NT2/D1 (cell line): ENCODE results near the gene MLPH.

Source experiments
- DNase-seq: peaks from one replicate; pipeline ENCODE4 v3.0.0-alpha.2; 2011; ENCODE audit warnings: low read depth, low spot score
- H3K27me3 ChIP-seq: 2 replicates; pipeline ENCODE4 v1.6.0; 2011; ENCODE audit warnings: mild to moderate bottlenecking; ENCODE audit not compliant: insufficient read length, insufficient read depth
- H3K36me3 ChIP-seq: 2 replicates; pipeline ENCODE4 v1.6.1; 2011; ENCODE audit warnings: mild to moderate bottlenecking, low read length, mixed read lengths; ENCODE audit not compliant: insufficient read depth, insufficient read length
- H3K4me1 ChIP-seq: 2 replicates; pipeline ENCODE4 v1.5.1; 2011; ENCODE audit not compliant: insufficient read depth, insufficient read length
- H3K4me3 ChIP-seq: 2 replicates; pipeline ENCODE4 v1.5.1; 2011; ENCODE audit warnings: low read depth; ENCODE audit not compliant: insufficient read length
- H3K9ac ChIP-seq: 2 replicates; pipeline ENCODE4 v1.6.0; 2011; ENCODE audit warnings: low read depth; ENCODE audit not compliant: insufficient read length
- H3K9me3 ChIP-seq: 2 replicates; pipeline ENCODE4 v1.5.1; 2011; ENCODE audit warnings: mild to moderate bottlenecking, low read length; ENCODE audit not compliant: insufficient read depth
- SUZ12 ChIP-seq: IDR thresholded peaks from 2 replicates; pipeline ENCODE4 v1.6.1; 2011; ENCODE audit not compliant: insufficient read length, insufficient read depth; ENCODE audit errors: extremely low read depth
- YY1 ChIP-seq: IDR thresholded peaks from 2 replicates; pipeline ENCODE4 v1.6.1; 2011; ENCODE audit not compliant: insufficient read length, insufficient read depth
- ZNF274 ChIP-seq: IDR thresholded peaks from 2 replicates; pipeline ENCODE4 v1.6.1; 2011; ENCODE audit warnings: mild to moderate bottlenecking, low read depth, low read length

The MLPH gene

GRCh38 chr2:237482485-237482884 is 4.6 kb upstream of the MLPH start:
- Histone ChIP-seq H3K4me1 (peaks cover 13% of the 10 kb centered on the region), H3K27me3 (peaks cover 77% of the 10 kb centered on the region), H3K4me3 (no peak overlapping the region), H3K9ac (no peak overlapping the region), H3K9me3 (no peaks in the 10 kb centered on the region), H3K36me3 (no peaks in the 10 kb centered on the region)
- no peak for DNase-seq
- no peak for TF ChIP-seq ZNF274
- TF ChIP-seq YY1 = no peak
- no peak for TF ChIP-seq SUZ12

- no peak overlapping the region for H3K9ac ChIP-seq
- no peak overlapping the region for H3K4me3 ChIP-seq
- H3K4me1 ChIP-seq = peaks cover 13% of the 10 kb centered on the region
- no peaks in the 10 kb centered on the region for H3K9me3 ChIP-seq
- peaks cover 77% of the 10 kb centered on the region for H3K27me3 ChIP-seq
- TF ChIP-seq YY1 (no peak), SUZ12 (no peak), ZNF274 (no peak)
- H3K36me3 ChIP-seq = no peaks in the 10 kb centered on the region
- no peak for DNase-seq
Measured at GRCh38 chr2:237483018-237483731, 3.9 kb upstream of the MLPH start.

GRCh38 chr2:237485304-237485703 is 1.7 kb upstream of the MLPH start:
- Histone ChIP-seq H3K4me3 (no peak overlapping the region), H3K36me3 (no peaks in the 10 kb centered on the region), H3K9ac (no peak overlapping the region), H3K27me3 (peaks cover 84% of the 10 kb centered on the region), H3K9me3 (no peaks in the 10 kb centered on the region), H3K4me1 (peaks cover 13% of the 10 kb centered on the region)
- DNase-seq = no peak
- TF ChIP-seq SUZ12 (no peak), YY1 (no peak), ZNF274 (no peak)

GRCh38 chr2:237485844-237486243 is 1.2 kb upstream of the MLPH start:
- peaks cover 13% of the 10 kb centered on the region for H3K4me1 ChIP-seq
- H3K4me3 ChIP-seq = peak overlapping the region; percentile 62
- H3K27me3 ChIP-seq = peaks cover 84% of the 10 kb centered on the region
- DNase-seq = no peak
- no peaks in the 10 kb centered on the region for H3K36me3 ChIP-seq
- no peak for TF ChIP-seq YY1
- no peak for TF ChIP-seq ZNF274
- TF ChIP-seq SUZ12 = no peak
- H3K9me3 ChIP-seq = peaks cover 3% of the 10 kb centered on the region
- no peak overlapping the region for H3K9ac ChIP-seq

- peaks cover 8% of the 10 kb centered on the region for H3K9me3 ChIP-seq
- H3K4me1 ChIP-seq = peaks cover 13% of the 10 kb centered on the region
- H3K4me3 ChIP-seq = peak overlapping the region; percentile 62
- no peak for DNase-seq
- H3K36me3 ChIP-seq = no peaks in the 10 kb centered on the region
- H3K9ac ChIP-seq = peak overlapping the region; percentile 72
- no peak for TF ChIP-seq ZNF274
- peak; percentile 97 for TF ChIP-seq SUZ12
- peaks cover 79% of the 10 kb centered on the region for H3K27me3 ChIP-seq
Measured at GRCh38 chr2:237486334-237486818, 675 bp upstream of the MLPH start.

GRCh38 chr2:237487496-237487895 is 445 bp downstream of the MLPH start:
- H3K9me3 ChIP-seq = peaks cover 19% of the 10 kb centered on the region
- H3K9ac ChIP-seq = peak overlapping the region; percentile 72
- no peak for TF ChIP-seq YY1
- no peak for TF ChIP-seq SUZ12
- no peak for TF ChIP-seq ZNF274
- H3K27me3 ChIP-seq = peaks cover 70% of the 10 kb centered on the region
- H3K4me1 ChIP-seq = peaks cover 9% of the 10 kb centered on the region
- no peaks in the 10 kb centered on the region for H3K36me3 ChIP-seq
- peak overlapping the region; percentile 62 for H3K4me3 ChIP-seq
- no peak for DNase-seq

- H3K4me1 ChIP-seq = peaks cover 3% of the 10 kb centered on the region
- peaks cover 66% of the 10 kb centered on the region for H3K27me3 ChIP-seq
- no peak overlapping the region for H3K4me3 ChIP-seq
- H3K36me3 ChIP-seq = no peaks in the 10 kb centered on the region
- no peak for DNase-seq
- peaks cover 23% of the 10 kb centered on the region for H3K9me3 ChIP-seq
- no peak overlapping the region for H3K9ac ChIP-seq
- TF ChIP-seq ZNF274 (no peak), YY1 (no peak), SUZ12 (no peak)
Measured at GRCh38 chr2:237488295-237488694, 1.2 kb downstream of the MLPH start.
